Erythroblast (primary cell): ENCODE measurements around the gene COPZ1.

Experiments used
- DNase-seq, 2 experiments: peaks; one replicate each; lab custom pipeline; 2025; lab: John Stamatoyannopoulos, UW
- GATA1 ChIP-seq: IDR thresholded peaks from 2 replicates; pipeline ENCODE4 v1.6.1; 2011; ENCODE audit warnings: low read depth, mild to moderate bottlenecking, control low read depth, low read length, moderate library complexity
- POLR2A ChIP-seq: IDR thresholded peaks from 2 replicates; pipeline ENCODE4 v1.6.1; 2011; ENCODE audit warnings: mild to moderate bottlenecking, low read length

COPZ1 gene

GRCh38 chr12:54368025-54368708 is 43.2 kb downstream of the COPZ1 start:
- no peak for TF ChIP-seq POLR2A
- no peak for TF ChIP-seq GATA1
- no peak for DNase-seq

- peak; percentile 85 to 92 for DNase-seq
- no peak for TF ChIP-seq POLR2A
- no peak for TF ChIP-seq GATA1
Measured at GRCh38 chr12:54368709-54369596, 44.0 kb downstream of the COPZ1 start.

- TF ChIP-seq POLR2A (no peak), GATA1 (no peak)
- no peak for DNase-seq
Measured at GRCh38 chr12:54369597-54370131, 44.7 kb downstream of the COPZ1 start.

- TF ChIP-seq POLR2A (no peak), GATA1 (no peak)
Measured at GRCh38 chr12:54370171-54370730, 45.3 kb downstream of the COPZ1 start.

GRCh38 chr12:54371328-54372112 is 46.6 kb downstream of the COPZ1 start:
- TF ChIP-seq POLR2A (no peak), GATA1 (no peak)
- DNase-seq: no peak

More at GRCh38 chr12:54370171-54370730, 45.3 kb downstream of the COPZ1 start:
- DNase-seq: peak; percentile 71 to 81

- no peak for DNase-seq
Measured at GRCh38 chr12:54372113-54372806, 47.3 kb downstream of the COPZ1 start.

GRCh38 chr12:54373649-54374561 is 49.0 kb downstream of the COPZ1 start:
- peak; percentile 12 to 43 for DNase-seq
- TF ChIP-seq GATA1 (no peak), POLR2A (no peak)

More at GRCh38 chr12:54372113-54372806, 47.3 kb downstream of the COPZ1 start:
- TF ChIP-seq POLR2A: no peak
- TF ChIP-seq GATA1: no peak

GRCh38 chr12:54374562-54375258 is 49.8 kb downstream of the COPZ1 start:
- no peak for TF ChIP-seq POLR2A
- no peak for TF ChIP-seq GATA1
- no peak for DNase-seq

GRCh38 chr12:54375259-54375579 is 50.3 kb downstream of the COPZ1 start:
- TF ChIP-seq POLR2A: no peak
- no peak for TF ChIP-seq GATA1
- no peak for DNase-seq

- DNase-seq: peak; percentile 42 to 56
- TF ChIP-seq GATA1: no peak
- TF ChIP-seq POLR2A: no peak
Measured at GRCh38 chr12:54376596-54376995, 51.7 kb downstream of the COPZ1 start.

- peak in 1 of 2 experiments; percentile 42 for DNase-seq
- TF ChIP-seq GATA1 (no peak), POLR2A (no peak)
Measured at GRCh38 chr12:54377007-54377406, 52.1 kb downstream of the COPZ1 start.
